HG03469 (cell line): ENCODE data around the gene INTS13.
"Not testable (repeated sequence)": the region's sequence is repeated elsewhere in the genome, so short reads cannot be mapped to it uniquely, and the experiment has no call there.

Experiments
- ATAC-seq: cut with Tn5 transposase; IDR thresholded peaks from one replicate; pipeline ENCODE4 v1.9.1; 2021; ENCODE audit warnings: mild to moderate bottlenecking, moderate library complexity, moderate number of reproducible peaks; ENCODE audit not compliant: unreplicated experiment

INTS13 gene

DNA sequence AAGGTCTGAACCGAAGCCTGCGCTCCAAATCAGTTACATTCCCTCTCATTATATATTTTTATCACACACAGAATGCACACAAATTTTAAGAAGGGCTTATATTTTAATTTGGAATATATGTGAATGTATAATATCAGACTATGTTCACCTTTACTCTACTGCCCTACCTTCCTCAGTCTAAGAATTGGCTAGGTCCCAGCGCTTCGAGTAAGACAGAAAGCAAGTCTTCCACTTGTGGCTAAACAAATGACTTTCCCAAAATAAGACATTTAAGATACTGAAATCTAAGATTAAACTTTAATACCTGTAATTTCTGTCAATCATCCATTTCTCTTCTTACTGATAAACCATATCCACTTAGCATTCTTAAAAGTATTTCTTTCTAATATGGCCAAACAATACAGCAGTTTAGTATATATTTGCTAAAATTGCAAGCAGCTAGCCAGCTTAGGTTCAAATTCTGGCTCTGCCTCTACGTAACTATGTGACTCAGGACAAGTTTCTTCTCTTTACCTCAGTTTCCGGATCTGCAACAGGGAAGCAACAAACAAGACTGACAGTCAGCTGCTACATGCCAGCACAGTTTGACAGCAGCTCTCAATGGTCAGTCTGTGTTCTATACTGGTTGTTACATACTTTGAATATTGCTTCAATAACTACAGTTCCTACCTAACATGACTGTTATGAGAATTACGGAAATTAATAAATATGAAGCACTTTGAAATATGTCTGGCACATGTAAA is 2.0 kb downstream of the INTS13 start:
- ATAC-seq, result no peak

DNA sequence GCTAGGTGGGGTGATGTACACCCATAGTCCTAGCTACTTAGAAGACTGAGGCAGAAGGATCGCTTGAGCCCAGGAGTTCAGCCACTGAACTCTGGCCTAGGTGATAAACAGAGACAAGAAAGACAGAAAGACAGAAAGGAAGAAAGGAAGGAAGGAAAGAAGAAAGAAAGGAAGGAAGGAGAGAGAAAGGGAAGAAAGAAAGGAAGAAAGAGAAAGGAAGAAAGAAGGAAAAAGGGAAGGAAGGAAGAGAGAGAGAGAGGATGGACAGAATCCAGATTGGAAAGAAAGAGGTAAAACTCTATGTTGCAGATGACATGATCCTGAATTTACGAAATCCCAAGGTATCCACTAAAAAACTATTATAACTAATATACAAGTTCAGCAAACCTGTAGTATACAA is 8.2 kb downstream of the INTS13 start:
- ATAC-seq, result no peak

GRCh38 chr12:26928661-26929060 is 9.1 kb downstream of the INTS13 start:
- ATAC-seq, result no peak

GRCh38 chr12:26921886-26922285 is 15.9 kb downstream of the INTS13 start:
- no peak for ATAC-seq

- ATAC-seq, result no peak
Measured at GRCh38 chr12:26919216-26919555, 18.6 kb downstream of the INTS13 start.

- ATAC-seq, result no peak
Measured at GRCh38 chr12:26918321-26919215, 19.2 kb downstream of the INTS13 start.

GRCh38 chr12:26906704-26907103 is 31.1 kb downstream of the INTS13 start:
- ATAC-seq, result no peak

- ATAC-seq, result no peak
Measured at GRCh38 chr12:26906024-26906423, 31.8 kb downstream of the INTS13 start.

DNA sequence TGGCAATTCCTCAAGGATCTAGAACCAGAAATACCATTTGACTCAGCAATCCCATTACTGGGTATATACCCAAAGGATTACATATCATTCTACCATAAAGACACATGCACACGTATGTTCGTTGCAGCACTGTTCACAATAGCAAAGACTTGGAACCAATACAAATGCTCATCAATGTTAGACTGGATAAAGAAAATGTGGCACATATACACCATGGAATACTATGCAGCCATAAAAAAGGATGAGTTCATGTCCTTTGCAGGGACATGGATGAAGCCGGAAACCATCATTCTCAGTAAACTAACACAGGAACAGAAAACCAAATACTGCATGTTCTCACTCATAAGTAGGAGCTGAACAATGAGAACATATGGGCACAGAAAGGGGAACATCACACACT is 34.4 kb downstream of the INTS13 start:
- ATAC-seq, result not testable (repeated sequence)

GRCh38 chr12:26896913-26897312 is 40.9 kb downstream of the INTS13 start:
- no peak for ATAC-seq

DNA sequence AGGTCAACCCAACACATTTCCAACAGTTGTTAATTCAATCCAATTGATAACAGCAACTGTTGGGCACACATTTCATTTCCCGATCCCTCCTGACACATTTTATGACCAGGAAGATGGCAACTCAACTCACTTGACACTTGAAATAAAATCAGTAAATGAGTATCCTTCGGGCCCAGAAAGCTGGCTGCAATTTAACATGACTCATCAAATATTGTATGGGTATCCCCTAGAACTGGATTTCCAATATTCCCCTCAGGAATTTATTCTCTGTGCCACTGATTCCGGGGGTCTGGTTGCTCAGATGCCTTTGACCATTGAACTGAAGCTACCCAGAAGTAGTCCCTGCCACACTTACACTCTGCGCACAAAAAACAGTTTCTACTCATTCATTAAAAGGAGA is 42.1 kb downstream of the INTS13 start:
- no peak for ATAC-seq

- ATAC-seq, result no peak
Measured at GRCh38 chr12:26891704-26892103, 46.1 kb downstream of the INTS13 start.

DNA sequence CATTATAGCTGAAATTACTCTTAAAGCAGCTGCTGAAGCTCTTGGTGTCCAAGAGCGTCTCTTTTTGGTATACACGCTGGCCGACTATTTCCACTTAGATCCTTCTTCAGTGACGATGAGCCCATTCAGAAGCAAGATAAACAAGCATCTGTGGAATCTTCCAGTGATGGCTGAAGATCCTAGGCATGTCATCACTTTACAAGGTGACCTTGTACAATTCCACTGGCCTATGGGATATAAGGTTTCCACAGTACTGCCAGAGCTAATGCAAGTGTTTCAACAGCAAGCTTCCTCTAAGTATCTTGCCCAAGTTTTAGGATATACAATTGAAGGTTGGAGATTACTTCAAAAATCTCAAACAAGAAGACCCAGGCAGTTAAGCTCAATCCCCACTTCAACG is 47.0 kb downstream of the INTS13 start:
- ATAC-seq, result no peak

- peak; percentile 71 for ATAC-seq
Measured at GRCh38 chr12:26884765-26885576, 52.8 kb downstream of the INTS13 start.

DNA sequence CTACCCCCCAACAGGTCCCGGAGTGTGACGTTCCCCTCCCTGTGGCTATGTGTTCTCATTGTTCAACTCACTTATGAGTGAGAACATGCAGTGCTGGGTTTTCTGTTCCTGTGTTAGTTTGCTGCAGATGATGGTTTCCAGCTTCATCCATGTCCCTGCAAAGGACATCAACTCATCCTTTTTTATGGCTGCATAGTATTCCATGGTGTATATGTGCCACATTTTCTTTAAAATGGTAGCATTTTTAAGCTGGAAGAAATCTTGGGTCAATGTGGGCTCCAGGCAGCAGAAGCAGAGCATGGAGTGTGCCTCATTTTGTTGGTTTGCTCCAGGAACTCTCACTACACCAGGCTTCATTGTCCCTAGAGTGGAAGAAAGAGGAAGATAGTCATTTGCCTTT is 57.2 kb downstream of the INTS13 start:
- no peak for ATAC-seq

DNA sequence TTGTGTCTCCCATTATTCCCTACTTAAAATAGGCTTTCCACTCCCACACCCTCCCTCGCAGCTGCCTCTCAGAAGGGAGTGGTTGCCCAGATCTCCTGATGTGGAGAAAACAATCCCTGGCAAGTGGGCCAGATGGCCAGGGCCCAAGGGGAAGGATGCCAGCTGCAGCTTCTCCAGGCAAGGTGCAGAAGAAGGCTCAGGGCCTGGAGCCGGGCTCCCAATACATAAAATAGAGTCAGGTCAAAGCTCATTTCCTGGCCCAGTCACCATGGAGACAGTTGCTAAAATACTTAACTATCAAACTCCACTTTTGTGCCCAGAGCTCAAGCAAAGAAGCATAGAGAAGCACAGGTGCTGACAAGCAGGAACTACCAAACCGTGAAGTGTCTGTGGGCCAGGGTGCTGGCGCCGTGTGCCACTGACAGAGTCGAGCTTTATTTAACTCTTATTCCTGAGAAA is 59.1 kb downstream of the INTS13 start:
- no peak for ATAC-seq

- ATAC-seq, result no peak
Measured at GRCh38 chr12:26874501-26875296, 63.1 kb downstream of the INTS13 start.

DNA sequence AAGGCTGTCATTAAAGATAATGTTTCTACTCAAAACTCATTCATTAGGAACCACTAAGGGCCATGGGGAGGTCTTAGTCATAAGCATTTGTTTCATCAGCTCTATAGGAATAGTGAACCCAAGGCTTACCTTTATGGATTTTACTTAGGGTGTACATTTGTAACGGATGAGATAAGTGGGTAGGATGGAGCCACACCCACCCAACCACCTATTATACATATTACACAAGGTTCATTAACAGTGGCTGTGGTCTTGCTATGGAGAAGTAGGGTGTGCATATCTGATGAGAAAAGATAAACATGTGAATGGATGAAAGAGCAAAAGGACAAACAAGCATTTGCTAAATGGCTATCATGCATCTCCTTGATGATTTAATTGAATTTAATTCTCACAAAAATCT is 65.2 kb downstream of the INTS13 start:
- no peak for ATAC-seq

DNA sequence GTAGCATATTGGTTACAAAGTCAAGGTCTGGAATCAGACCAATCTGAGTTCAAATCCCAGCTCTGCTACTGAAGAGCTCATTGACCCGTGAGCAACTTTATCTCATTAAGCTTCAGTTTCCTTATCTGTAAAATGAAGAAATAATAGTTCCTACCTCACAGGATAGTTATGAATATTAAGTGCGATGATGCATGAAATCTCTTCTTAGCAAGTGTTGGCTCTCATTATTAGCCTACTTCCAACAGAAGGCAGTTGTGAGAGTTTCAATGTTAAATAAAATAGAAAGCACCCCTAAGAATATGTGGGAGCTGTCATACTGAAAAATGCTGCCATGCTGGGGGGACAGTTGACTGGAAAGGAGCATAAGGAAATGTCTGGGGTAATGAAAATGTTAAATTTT is 65.8 kb downstream of the INTS13 start:
- no peak for ATAC-seq
